ENCODE results near the gene C4orf51. TPM values are rescaled to one million over a fixed set of nuclear protein-coding genes. Genes with fewer than 3 reads are reported as not detected.

C4orf51 gene
- total RNA-seq, 1 experiment from 2014 or later: not detected

- peak; percentile 96 for DNase-seq (ENCODE audit: low read depth)
Measured at GRCh38 chr4:145709843-145710242, 29.9 kb downstream of the C4orf51 start.

- peak; percentile 95 for DNase-seq (ENCODE audit: low read depth)
Measured at GRCh38 chr4:145716200-145716599, 36.3 kb downstream of the C4orf51 start.

GRCh38 chr4:145716661-145717200 is 36.8 kb downstream of the C4orf51 start:
- DNase-seq (ENCODE audit: low read depth): peak; percentile 66

DNA sequence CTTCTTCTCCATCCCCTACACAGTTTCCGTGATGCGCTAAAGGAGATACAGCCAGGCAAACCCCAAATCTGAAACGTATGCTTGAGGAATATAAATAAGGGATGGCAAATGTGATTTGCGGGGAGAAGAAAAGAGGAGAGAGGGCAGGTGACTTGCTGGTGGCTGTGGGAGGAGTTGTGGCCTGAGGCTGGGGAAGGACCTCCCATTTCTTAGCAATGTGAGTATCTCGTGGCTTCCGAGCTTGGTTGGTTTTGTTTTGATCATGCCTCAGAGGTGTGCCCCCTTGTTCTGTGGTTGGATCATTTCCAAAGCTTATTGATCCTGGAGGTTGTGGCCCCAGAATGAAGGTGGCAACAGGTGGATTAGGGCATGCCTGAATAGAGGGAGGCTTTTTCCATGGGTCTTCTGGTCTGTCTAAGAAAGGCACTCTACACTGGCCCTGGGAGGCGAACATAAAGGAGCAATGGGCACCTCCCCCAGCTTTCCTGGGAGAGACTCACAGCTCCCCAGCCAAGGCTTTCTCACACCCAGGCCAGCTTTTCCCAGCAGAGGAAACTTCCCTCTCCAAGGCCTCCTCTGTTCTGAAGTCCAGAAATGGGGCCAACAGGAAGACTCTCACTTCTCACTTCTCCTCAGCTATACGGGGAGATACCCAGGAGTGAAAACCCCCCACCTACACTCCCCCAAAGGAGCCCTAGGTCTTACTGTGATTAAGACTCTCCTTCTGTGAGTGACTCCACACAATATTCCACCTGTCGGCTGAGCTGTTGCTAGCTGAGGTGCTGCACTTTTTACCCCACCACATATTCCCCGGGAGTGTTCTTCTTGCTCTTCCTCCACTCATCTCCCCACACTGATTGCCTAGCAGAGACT is 40.0 kb downstream of the C4orf51 start:
- no peak for DNase-seq (ENCODE audit: low read depth)

GRCh38 chr4:145720656-145721055 is 40.7 kb downstream of the C4orf51 start:
- DNase-seq (ENCODE audit: low read depth): no peak

DNA sequence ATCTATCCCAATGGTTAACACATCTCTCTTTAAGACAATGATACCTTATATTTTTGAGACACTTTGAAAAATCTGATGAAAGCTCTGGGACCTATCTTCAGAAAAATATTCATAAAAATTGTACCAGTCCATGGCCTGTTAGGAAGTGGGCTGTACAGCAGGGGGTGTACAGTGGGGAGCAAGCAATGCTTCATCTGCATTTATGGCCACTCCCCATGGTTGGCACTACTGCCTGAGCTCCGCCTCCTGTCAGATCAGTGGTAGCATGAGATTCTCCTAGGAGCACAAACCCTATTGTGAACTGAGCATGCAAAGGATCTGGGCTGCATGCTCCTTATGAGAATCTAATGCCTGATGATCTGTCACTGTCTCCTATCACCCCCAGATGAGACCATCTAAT is 42.6 kb downstream of the C4orf51 start:
- peak; percentile 15 for DNase-seq (ENCODE audit: low read depth)

DNA sequence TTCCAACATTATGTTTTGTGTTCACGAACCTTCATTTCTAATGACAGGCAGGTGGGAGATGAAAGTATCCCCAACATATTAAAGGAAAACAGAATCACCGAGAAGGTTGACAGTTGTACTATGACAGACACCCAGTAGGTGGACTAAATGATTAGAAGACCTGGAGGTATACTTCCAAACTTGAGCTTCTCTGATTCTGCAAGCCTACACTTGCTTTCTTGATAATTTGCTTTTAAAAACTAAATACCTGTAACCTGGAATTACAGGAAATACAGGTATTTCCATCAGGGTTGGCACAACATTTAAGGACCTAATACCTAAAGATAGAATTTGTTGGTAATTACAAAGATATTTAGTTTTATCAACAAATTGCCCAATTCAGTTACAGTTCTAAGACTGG is 43.4 kb downstream of the C4orf51 start:
- no peak for DNase-seq (ENCODE audit: low read depth)

DNA sequence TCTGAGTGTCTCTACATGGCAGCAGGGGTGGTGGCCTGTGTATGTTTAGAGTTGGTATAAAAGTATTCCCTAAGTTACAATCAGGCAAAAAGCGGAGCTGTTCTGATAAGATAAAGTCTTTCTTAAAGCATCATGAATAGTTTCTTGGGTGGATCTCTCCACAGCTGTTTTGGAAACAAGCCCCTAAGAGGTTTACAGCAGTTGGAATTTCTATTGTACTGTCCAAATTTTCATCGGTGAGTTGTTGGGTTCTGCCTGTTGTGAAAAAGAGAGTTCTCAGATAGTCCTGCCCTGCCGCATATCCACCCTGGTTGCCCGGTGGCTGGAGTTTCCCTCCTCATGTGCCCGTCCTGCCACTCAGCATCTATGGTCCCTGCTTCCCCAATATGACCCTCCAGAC is 50.1 kb downstream of the C4orf51 start:
- no peak for DNase-seq (ENCODE audit: low read depth)

GRCh38 chr4:145731028-145731427 is 51.1 kb downstream of the C4orf51 start:
- DNase-seq (ENCODE audit: low read depth): peak; percentile 98

- DNase-seq (ENCODE audit: low read depth): no peak
Measured at GRCh38 chr4:145732001-145732815, 52.3 kb downstream of the C4orf51 start.

DNA sequence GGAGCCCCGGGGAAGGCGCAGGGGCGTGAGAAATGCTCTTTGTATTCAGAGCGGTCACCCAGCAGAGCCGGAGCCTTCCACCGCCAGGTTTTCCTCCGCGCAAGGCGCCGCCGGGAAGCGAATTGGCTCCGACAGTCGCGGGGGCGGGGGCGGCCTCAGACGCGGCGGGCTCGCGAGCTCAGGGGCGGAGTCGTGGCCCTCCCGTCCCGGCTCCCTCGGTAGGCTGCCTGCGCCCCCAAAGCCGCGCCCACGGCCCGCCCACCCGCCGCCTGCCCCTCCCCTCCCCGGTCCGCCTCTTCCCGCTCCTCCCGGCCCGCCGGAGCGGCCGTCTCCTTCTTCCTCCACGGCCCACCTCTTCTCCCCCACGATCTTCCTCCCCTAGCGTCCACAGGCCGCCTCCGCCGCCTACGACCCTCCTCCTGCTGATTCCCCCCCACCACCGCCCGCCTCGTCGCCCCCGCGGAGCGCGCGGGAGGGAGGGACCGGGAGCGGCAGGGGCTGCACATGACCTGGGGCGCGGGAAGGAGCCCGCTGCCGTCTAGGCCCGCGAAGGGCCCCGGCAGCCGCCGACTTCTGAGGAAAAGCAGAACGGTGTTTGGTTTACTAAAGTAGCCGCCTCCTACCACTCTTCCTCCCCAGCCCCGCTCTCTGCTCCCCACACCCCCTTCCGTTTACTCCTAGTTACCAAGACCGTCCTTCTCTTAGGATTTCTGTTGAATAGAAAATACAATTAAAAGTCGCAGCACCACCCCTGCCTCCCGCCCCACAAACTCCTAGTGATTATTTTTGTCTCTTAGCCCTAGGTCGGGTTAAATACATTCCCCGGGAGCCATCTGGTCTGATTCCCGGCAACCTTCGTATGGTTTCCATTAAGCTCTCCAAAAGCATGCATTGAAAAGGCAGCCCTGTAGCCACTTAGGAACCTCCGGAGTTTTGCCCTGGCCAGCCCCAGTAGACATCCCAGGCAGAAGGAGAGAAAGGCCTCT is 53.2 kb downstream of the C4orf51 start:
- DNase-seq (ENCODE audit: low read depth): peak; percentile 89

DNA sequence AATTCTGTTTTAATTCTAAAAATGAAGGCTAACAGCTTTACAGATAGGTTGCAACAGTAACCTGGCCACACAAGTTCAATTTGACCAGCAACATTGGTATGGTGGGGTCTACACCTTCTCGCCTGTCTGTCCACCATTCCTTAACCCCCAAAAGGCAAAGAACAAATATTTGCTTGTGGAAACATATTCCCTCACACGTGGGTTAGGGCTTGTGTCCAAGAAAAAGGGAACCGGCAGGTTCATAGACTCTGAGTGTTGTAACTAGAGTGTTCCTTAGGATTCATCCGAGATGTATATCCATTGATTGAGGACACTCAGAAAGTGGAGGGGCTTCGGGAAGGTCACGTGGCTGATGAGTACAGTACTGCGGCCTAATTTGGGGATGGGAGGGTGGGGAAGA is 54.1 kb downstream of the C4orf51 start:
- DNase-seq (ENCODE audit: low read depth): peak; percentile 28

DNA sequence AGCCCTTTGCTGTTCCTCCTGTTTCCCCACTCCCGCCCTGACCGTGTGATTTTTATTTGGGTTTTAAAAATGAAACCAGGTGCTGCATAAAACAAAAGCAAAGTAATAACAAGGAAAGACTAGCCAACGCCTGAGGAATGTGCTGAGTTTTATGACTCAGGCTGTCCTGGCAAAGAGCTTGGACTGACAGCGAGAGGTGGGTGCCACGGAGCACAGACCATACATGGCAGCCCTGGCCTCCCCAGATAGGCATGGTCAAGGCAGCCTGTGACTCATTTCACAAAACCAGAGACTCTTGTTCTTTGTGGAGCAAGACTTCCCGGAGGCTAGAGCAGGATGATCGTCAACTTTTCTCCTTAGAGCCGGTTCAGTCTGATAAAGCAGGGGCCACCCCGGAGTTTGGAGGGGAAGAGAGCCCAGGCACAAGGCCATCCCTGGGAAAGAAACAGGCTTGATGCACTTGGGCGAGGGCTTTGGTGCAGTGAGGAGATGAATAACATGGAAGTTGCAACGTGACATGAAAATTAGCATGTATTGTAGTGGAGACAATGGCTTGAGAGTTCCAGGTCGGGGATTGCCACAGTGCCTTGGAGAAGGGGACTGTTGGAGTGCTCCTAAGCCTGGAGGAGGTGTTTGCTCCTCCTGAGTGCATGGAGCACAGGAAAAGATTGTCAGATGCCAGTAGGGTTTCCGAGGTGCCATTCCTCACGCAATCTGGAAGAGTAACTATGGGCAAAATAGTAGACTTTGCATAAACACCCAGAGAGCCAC is 54.8 kb downstream of the C4orf51 start:
- peak; percentile 97 for DNase-seq (ENCODE audit: low read depth)

GRCh38 chr4:145735347-145735675 is 55.4 kb downstream of the C4orf51 start:
- DNase-seq (ENCODE audit: low read depth): peak; percentile 93

- DNase-seq (ENCODE audit: low read depth): peak; percentile 43
Measured at GRCh38 chr4:145735827-145736226, 55.9 kb downstream of the C4orf51 start.

DNA sequence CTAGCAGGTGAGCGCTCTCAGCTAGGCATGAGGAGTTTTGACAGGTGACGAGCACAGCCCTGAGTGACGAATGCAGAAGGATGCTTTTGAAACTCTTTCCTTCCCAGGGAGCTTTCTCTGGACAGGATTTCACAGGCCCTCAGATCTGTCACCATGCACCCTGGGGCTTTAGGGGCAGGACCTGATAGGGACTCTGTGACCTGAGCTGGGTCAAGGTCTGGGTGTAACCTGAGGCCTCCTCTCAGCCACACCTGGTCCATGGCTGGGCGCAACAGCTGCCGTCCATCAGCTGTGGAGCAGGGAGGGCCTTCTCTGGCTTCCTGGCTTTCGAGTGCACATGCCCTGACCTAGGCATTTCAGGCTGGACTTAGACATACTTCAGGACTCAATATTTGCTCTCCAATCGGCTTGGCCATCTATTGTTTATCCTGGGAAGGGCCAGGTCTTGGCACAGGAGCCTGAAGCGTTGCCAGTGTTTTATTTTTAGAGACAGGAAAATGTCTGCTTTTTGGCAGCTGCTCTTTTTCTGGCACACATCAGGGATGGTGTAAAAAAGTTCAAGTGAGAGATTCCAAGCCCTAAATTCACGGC is 56.4 kb downstream of the C4orf51 start:
- DNase-seq (ENCODE audit: low read depth): peak; percentile 60

GRCh38 chr4:145739845-145740244 is 59.9 kb downstream of the C4orf51 start:
- no peak for DNase-seq (ENCODE audit: low read depth)

GRCh38 chr4:145740806-145741205 is 60.9 kb downstream of the C4orf51 start:
- DNase-seq (ENCODE audit: low read depth): peak; percentile 36

- DNase-seq (ENCODE audit: low read depth): no peak
Measured at GRCh38 chr4:145743641-145744040, 63.7 kb downstream of the C4orf51 start.

DNA sequence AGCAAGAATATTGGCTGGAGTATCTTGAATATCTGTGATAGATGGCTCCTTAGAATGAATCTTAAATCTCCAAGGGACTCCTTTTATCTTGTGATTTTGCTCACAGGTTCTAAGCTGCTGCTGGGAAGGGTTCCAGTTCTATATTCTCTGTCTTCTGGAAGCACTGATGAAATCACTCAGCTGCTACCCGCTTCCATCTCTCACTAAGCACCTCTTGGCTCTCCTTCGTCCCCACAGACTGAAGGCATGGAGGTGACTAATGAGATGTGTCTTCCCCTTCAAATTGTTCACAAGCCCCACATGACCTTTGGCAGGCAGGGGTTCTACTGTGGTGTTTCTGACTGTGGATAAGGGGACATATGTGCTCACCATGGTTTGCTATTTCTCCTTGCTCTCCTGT is 75.9 kb downstream of the C4orf51 start:
- peak; percentile 21 for DNase-seq (ENCODE audit: low read depth)

All from LHCN-M2 (cell line).